ENCODE results near the gene EEF1G.

- no peak for TF ChIP-seq GATA2 (IDR thresholded peaks at IDR 0.05; ENCODE audit: low read depth, low read length)
- no peak for TF ChIP-seq GATA3 (IDR thresholded peaks at IDR 0.05; ENCODE audit: low read depth, low read length)
Measured at GRCh38 chr11:62540804-62541701, 32.6 kb downstream of the EEF1G start.

Measured in SH-SY5Y (cell line).